H9 (cell line): ENCODE data around the gene MRPS26. TPM values are rescaled to one million over a fixed set of nuclear protein-coding genes. Genes with fewer than 3 reads are reported as not detected.
A peak's percentile ranks its signal among the peaks of the same experiment; 100 is the strongest.

Experiments used
- DNase-seq: peaks from one replicate; pipeline ENCODE4 v3.0.0-alpha.2; 2017
- H2AFZ ChIP-seq: one replicate; pipeline ENCODE4 v1.6.1; 2013; ENCODE audit warnings: mild to moderate bottlenecking, low read length, control low read depth, moderate library complexity
- H2AK5ac ChIP-seq: 2 replicates; pipeline ENCODE4 v1.6.1; 2013; ENCODE audit warnings: low read length, control low read depth, mixed read lengths; ENCODE audit not compliant: insufficient read length
- H2BK120ac ChIP-seq: one replicate; pipeline ENCODE4 v1.6.1; 2013; ENCODE audit warnings: low read depth, mild to moderate bottlenecking, low read length, control low read depth, inconsistent platforms; ENCODE audit not compliant: poor library complexity, severe bottlenecking
- H2BK12ac ChIP-seq: 2 replicates; pipeline ENCODE4 v1.6.1; 2013; ENCODE audit warnings: low read length, control low read depth, mixed read lengths, low read depth; ENCODE audit not compliant: insufficient read length
- H2BK15ac ChIP-seq: 2 replicates; pipeline ENCODE4 v1.6.1; 2013; ENCODE audit warnings: low read depth, low read length, control low read depth
- H2BK20ac ChIP-seq: one replicate; pipeline ENCODE4 v1.6.1; 2013; ENCODE audit warnings: low read depth, mild to moderate bottlenecking, low read length, control low read depth, inconsistent platforms; ENCODE audit not compliant: poor library complexity, severe bottlenecking
- H2BK5ac ChIP-seq: 2 replicates; pipeline ENCODE4 v1.6.1; 2013; ENCODE audit warnings: low read length, control low read depth, mixed read lengths; ENCODE audit not compliant: insufficient read length
- H3K14ac ChIP-seq: 2 replicates; pipeline ENCODE4 v1.6.1; 2013; ENCODE audit warnings: low read length, control low read depth; ENCODE audit not compliant: insufficient read depth
- H3K18ac ChIP-seq: 2 replicates; pipeline ENCODE4 v1.6.1; 2013; ENCODE audit warnings: low read depth, mild to moderate bottlenecking, mixed read lengths, low read length, control low read depth; ENCODE audit not compliant: insufficient read length
- H3K23ac ChIP-seq: 2 replicates; pipeline ENCODE4 v1.6.1; 2013; ENCODE audit warnings: low read length, control low read depth, mixed read lengths, low read depth; ENCODE audit not compliant: insufficient read length
- H3K23me2 ChIP-seq: 2 replicates; pipeline ENCODE4 v1.6.1; 2013; ENCODE audit warnings: low read depth, mild to moderate bottlenecking, mixed read lengths, low read length, control low read depth; ENCODE audit not compliant: insufficient read length, poor library complexity, severe bottlenecking
- H3K27ac ChIP-seq: 2 replicates; pipeline ENCODE4 v1.5.1; 2013; ENCODE audit warnings: low read length, control low read depth, mixed read lengths, low read depth; ENCODE audit not compliant: insufficient read length
- H3K27me3 ChIP-seq: 2 replicates; pipeline ENCODE4 v1.6.1; 2013; ENCODE audit warnings: low read length, control low read depth, inconsistent platforms; ENCODE audit not compliant: insufficient read depth
- H3K4ac ChIP-seq: 2 replicates; pipeline ENCODE4 v1.6.1; 2013; ENCODE audit warnings: low read depth, mild to moderate bottlenecking, control low read depth, inconsistent platforms, low read length, moderate library complexity
- H3K4me1 ChIP-seq: 2 replicates; pipeline ENCODE4 v1.6.1; 2013; ENCODE audit warnings: low read length, control low read depth, inconsistent platforms; ENCODE audit not compliant: insufficient read depth
- H3K4me2 ChIP-seq: 2 replicates; pipeline ENCODE4 v1.6.1; 2013; ENCODE audit warnings: low read length, control low read depth, mixed read lengths; ENCODE audit not compliant: insufficient read length, insufficient read depth
- H3K56ac ChIP-seq: 2 replicates; pipeline ENCODE4 v1.6.1; 2013; ENCODE audit warnings: low read depth, mild to moderate bottlenecking, mixed read lengths, low read length, control low read depth; ENCODE audit not compliant: insufficient read length
- H3K79me1 ChIP-seq: 2 replicates; pipeline ENCODE4 v1.6.1; 2013; ENCODE audit warnings: low read depth, mild to moderate bottlenecking, moderate library complexity, low read length, control low read depth, inconsistent platforms; ENCODE audit not compliant: insufficient read depth, poor library complexity, severe bottlenecking
- H3K79me2 ChIP-seq: 2 replicates; pipeline ENCODE4 v1.6.1; 2013; ENCODE audit warnings: low read length, control low read depth, inconsistent platforms; ENCODE audit not compliant: insufficient read depth
- H3K9ac ChIP-seq: 2 replicates; pipeline ENCODE4 v1.6.1; 2013; ENCODE audit warnings: low read length, control low read depth, mixed read lengths; ENCODE audit not compliant: insufficient read length; ENCODE audit errors: extremely low read depth
- H3K9me3 ChIP-seq: one replicate; pipeline ENCODE4 v1.6.1; 2013; ENCODE audit warnings: low read depth, low read length, inconsistent platforms; ENCODE audit not compliant: control insufficient read depth
- H3T11ph ChIP-seq: one replicate; pipeline ENCODE4 v1.6.1; 2013; ENCODE audit warnings: mild to moderate bottlenecking, low read length, control low read depth, inconsistent platforms
- H4K20me1 ChIP-seq: one replicate; pipeline ENCODE4 v1.6.1; 2013; ENCODE audit not compliant: control insufficient read depth, insufficient read length, insufficient read depth
- H4K5ac ChIP-seq: 2 replicates; pipeline ENCODE4 v1.6.1; 2013; ENCODE audit warnings: low read depth, mild to moderate bottlenecking, mixed read lengths, low read length, control low read depth; ENCODE audit not compliant: insufficient read length
- H4K8ac ChIP-seq: replicated peaks from 2 replicates; pipeline ENCODE4 v1.6.1; 2013; ENCODE audit warnings: low read length, control low read depth, mixed read lengths, low read depth; ENCODE audit not compliant: insufficient read length
- H4K91ac ChIP-seq: 2 replicates; pipeline ENCODE4 v1.6.1; 2013; ENCODE audit warnings: low read depth, mild to moderate bottlenecking, moderate library complexity, mixed read lengths, low read length, control low read depth; ENCODE audit not compliant: insufficient read length
- H3K27ac Mint-ChIP-seq, 3 experiments: 2 replicates in 2 of 3; 3 replicates in 1 of 3; pipeline ENCODE4 v1.8.0; 2020 to 2021; ENCODE audit warnings: mixed read lengths in 3 of 3, mild to moderate bottlenecking in 1 of 3, moderate library complexity in 1 of 3
- H3K27me3 Mint-ChIP-seq: 2 replicates; pipeline ENCODE4 v1.8.0; 2021; ENCODE audit warnings: low read depth, mild to moderate bottlenecking, moderate library complexity, mixed read lengths
- H3K36me3 Mint-ChIP-seq, 3 experiments: 2 replicates in 2 of 3; 3 replicates in 1 of 3; pipeline ENCODE4 v1.8.0; 2020 to 2021; ENCODE audit warnings: low read depth in 3 of 3, mixed read lengths in 3 of 3; ENCODE audit not compliant: insufficient read depth in 1 of 3
- H3K4me1 Mint-ChIP-seq, 2 experiments: 2 replicates each; pipeline ENCODE4 v1.8.0; 2020; ENCODE audit warnings: mixed read lengths in 2 of 2
- H3K4me3 Mint-ChIP-seq, 2 experiments: 2 replicates in 1 of 2; 3 replicates in 1 of 2; pipeline ENCODE4 v1.8.0; 2020 to 2021; ENCODE audit warnings: mild to moderate bottlenecking in 2 of 2, mixed read lengths in 2 of 2, moderate library complexity in 1 of 2
- H3K9me3 Mint-ChIP-seq, 2 experiments: 2 replicates in 1 of 2; 3 replicates in 1 of 2; pipeline ENCODE4 v1.8.0; 2020; ENCODE audit warnings: mild to moderate bottlenecking in 2 of 2, mixed read lengths in 2 of 2, moderate library complexity in 1 of 2
- WGBS: extraction: QIAGEN DNeasy Blood & Tissue Kit; methylation state at CpG from one replicate; pipeline ENCODE4 v1.1.7; 2013; ENCODE audit warnings: missing lambda C conversion rate, low lambda C conversion rate, mixed read lengths; ENCODE audit not compliant: insufficient read length; ENCODE audit errors: extremely low coverage; 5-methylcytosine and 5-hydroxymethylcytosine counted together
- total RNA-seq: library from RNA; stranded (reverse); gene quantifications from 2 replicates; pipeline ENCODE4 v1.2.1, GENCODE V29; 2021
- TF ChIP-seq, protein P1 (sequence below): fragments of 200-600 bp; sonication (generic); conservative IDR thresholded peaks from 3 replicates; pipeline ENCODE4 v1.8.0; 2021; ENCODE audit warnings: antibody characterized with exemption, mild to moderate bottlenecking

Gene MRPS26
- total RNA-seq, 1 experiment from 2014 or later = 97.6 TPM

DNA sequence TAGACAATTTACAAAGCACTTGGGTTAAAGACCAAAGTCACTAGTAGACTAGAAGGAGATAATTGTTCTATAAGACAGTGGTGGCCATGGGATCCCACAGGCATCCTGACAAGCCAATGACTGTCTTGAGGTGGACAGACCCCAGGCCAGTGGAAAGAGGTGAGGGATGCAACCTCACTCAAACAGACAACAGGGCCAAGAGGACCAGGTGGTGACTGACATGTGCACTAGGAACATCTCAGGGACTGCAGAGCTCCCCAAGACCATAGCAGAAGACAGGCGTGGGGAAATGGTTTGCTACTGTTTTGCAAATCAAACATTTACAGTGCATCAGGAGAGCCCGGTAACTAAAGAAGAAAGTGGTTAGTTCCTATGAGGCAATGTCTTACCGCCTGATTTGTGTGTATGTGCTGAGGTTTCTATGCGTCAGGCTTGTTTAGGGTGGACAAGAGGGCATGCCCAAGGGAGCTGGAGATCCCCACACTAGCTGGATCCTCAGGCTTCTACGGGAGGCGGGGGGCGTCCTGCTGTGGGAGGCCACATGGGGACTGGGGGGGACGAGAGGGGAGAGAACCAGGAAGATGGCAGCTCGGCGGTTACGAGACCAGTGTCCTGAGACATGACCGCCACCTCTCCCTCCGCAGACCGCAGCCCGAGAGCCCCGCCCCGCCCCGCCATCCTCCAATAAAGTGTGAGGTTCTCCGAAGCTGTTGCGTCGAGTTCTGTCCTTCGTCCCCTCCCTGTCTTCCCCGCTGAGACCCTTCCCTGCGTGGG, 623 bp upstream of the MRPS26 start:
- no peak overlapping the region for H4K8ac ChIP-seq
- Mint-ChIP-seq H3K4me1 (peaks cover 22 to 24% of the 10 kb centered on the region in 2 experiments), H3K27me3 (no peaks in the 10 kb centered on the region; the same call in 1 of the 2 replicates), H3K9me3 (no peaks in the 10 kb centered on the region), H3K4me3 (peak overlapping the region; percentile 94 to 95), H3K36me3 (peaks cover 22 to 40% (median 40%) of the 10 kb centered on the region in 3 experiments), H3K27ac (peak overlapping the region; percentile 63 to 87 (median 78); a peak in 3 of 7 replicates)
- no peak overlapping the region for H2AFZ ChIP-seq
- peak overlapping the region; percentile 81 for H3K14ac ChIP-seq
- peak overlapping the region; percentile 85 for H2BK20ac ChIP-seq
- no peaks in the 10 kb centered on the region for H3K27me3 ChIP-seq
- no peak overlapping the region for H4K91ac ChIP-seq
- H3K23ac ChIP-seq = no peak overlapping the region
- peak overlapping the region; percentile 67 for H3K4me2 ChIP-seq
- H3K4me1 ChIP-seq = peaks cover 12% of the 10 kb centered on the region; the same call in 1 of the 2 replicates
- no peak overlapping the region for H2BK5ac ChIP-seq
- peak overlapping the region; percentile 89 for H3K18ac ChIP-seq
- no peaks in the 10 kb centered on the region for H4K20me1 ChIP-seq
- H3K27ac ChIP-seq = no peak overlapping the region
- DNase-seq = peak; percentile 86
- no peaks in the 10 kb centered on the region; the same call in 1 of the 2 replicates for H3K79me2 ChIP-seq
- H3K4ac ChIP-seq = no peak overlapping the region
- no peak overlapping the region for H3K56ac ChIP-seq
- TF ChIP-seq, protein P1, sequence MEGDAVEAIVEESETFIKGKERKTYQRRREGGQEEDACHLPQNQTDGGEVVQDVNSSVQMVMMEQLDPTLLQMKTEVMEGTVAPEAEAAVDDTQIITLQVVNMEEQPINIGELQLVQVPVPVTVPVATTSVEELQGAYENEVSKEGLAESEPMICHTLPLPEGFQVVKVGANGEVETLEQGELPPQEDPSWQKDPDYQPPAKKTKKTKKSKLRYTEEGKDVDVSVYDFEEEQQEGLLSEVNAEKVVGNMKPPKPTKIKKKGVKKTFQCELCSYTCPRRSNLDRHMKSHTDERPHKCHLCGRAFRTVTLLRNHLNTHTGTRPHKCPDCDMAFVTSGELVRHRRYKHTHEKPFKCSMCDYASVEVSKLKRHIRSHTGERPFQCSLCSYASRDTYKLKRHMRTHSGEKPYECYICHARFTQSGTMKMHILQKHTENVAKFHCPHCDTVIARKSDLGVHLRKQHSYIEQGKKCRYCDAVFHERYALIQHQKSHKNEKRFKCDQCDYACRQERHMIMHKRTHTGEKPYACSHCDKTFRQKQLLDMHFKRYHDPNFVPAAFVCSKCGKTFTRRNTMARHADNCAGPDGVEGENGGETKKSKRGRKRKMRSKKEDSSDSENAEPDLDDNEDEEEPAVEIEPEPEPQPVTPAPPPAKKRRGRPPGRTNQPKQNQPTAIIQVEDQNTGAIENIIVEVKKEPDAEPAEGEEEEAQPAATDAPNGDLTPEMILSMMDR = no peak
- no peak overlapping the region for H2BK12ac ChIP-seq
- no peak overlapping the region for H3T11ph ChIP-seq
- peak overlapping the region; percentile 57 for H3K9ac ChIP-seq
- H2AK5ac ChIP-seq = no peak overlapping the region
- H4K5ac ChIP-seq = no peak overlapping the region
- no peaks in the 10 kb centered on the region for H3K9me3 ChIP-seq
- whole genome bisulfite sequencing = no CpG with 5 or more reads among the region's 24 CpGs
- no peak overlapping the region for H2BK15ac ChIP-seq
- no peak overlapping the region for H2BK120ac ChIP-seq
- H3K23me2 ChIP-seq = peaks cover 13% of the 10 kb centered on the region
- H3K79me1 ChIP-seq = no peaks in the 10 kb centered on the region
